CD4-positive, alpha-beta T cell treated with Interleukin-15 for 4 hours (primary cell): ENCODE data around the gene NINJ2.

Experiments
- DNase-seq: peaks from one replicate; pipeline ENCODE4 v3.0.0-alpha.2; 2020; ENCODE audit warnings: low spot score

The NINJ2 gene

DNA sequence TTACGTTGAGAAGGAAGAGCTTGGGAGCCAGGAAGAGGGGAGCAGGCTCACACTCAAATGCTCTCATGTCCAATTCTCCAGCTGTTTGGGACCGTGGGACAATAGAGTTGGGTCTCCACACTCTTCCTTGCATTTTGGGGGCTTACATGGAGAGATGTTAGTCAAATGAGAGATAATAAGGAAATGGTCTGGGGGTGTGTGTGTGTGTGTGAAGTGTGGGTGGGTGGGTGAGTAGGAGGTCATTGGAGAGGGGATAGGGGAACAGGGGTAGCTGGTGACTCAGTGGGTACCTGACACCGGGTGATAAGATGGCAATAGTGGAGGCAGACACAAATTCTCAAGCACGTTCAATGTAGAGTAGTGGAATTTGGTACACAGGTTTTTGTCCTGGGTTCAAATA lies 135.5 kb downstream of the NINJ2 start:
- no peak for DNase-seq

DNA sequence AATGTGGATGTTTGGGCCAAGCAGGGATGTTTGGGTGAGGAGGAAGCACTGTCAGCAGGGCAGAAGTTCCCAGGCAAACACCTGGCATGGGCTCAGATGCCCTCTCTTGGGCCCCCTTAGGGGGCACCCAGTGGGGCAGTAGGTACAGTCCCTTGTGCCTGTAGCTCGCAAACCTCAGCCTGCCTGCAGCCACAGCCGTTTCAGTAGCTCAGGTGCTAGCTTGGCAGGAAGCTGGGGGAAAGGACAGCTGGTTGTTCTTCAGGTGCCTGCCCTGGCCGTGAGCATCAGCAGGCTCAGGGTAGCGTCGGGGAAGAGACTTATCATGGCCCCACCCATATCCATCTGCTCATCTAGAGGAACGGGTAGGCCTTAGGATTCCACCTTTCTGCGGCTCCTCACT lies 136.0 kb downstream of the NINJ2 start:
- no peak for DNase-seq

DNA sequence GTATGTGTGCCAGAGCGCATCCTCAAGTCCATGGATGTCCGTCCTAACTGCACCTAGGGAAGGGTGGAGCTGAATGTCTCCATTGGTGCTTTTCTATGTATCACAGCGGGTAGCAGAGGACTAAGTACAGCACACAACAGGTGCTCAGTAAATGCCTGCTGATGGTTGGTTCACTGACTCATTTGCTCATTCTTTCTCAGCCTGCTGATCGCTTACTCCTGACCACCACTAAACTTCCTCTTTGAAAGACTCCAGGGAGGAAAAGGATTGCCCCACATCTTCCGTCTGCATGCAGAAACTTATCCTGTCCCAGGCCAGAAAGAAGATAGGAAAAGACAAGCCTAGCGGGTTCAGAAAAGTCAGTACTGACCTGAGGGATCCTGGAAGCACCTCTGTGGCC lies 137.2 kb downstream of the NINJ2 start:
- DNase-seq = no peak

DNA sequence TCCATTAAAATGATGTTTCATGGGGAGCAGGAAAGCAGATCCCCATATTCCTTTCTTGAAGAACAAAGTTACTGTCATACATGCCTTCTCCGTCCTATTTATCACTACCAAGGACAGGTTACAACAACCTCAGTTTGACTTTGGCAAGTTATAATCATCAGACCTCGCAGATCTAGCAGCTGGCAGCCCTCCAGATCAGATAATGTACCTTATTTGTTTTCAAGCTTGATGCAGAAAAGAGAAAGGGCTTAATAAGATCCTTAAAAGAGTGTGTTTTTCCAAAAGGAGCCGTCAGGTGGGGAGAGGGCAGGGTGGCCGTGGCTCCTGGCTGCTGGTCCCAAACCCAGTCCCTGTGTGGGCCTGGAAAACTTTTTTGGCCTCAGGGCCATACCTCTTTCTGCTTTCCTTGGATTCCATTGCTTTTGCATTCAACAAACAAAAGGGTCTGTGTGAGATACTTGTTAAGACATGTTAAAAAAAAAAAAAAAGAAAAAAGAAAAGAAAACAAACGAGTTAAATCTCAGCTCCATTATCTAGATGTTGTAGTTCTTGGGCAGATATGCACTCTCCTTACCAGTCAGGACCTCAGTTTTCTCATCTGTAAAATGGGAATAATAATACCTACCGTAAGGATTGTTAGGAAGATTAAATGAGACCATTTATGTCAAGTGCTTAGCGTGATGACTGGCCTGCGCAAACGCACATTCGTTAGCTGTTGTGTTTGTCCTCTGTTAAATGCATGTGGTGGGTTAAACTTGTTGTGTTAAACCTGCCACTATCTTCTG lies 138.9 kb downstream of the NINJ2 start:
- DNase-seq = no peak

DNA sequence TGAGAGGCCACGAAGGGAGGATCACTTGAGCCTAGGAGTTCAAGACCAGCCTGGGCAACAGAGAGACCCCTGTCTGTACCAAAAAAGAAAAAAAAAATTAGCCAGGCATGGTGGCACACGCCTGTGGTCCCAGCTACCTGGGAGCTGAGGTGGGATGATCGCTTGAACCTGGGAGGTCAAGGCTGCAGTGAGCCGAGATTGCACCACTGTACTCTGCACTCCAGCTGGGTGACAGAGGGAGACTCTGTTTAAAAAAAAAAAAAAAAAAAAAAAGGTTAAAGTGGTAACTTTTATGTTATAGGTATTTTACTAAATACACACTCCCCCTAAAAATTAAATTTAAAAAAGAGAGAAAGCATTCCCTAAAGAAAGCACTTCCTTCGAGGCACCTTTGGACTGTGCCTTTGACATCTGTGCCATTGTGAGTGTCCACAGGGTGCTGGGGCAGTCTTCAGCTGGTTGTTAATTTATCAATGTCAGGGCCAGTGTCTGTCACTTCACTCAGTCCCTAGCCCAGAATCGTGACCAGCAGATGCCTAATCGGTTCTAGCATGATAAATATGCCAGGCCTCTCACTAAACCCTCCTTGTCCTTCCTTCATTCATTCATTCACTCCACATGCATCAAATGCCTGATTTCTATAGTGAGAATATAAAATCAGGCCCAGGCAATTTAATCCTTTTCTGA lies 140.4 kb downstream of the NINJ2 start:
- DNase-seq = no peak

DNA sequence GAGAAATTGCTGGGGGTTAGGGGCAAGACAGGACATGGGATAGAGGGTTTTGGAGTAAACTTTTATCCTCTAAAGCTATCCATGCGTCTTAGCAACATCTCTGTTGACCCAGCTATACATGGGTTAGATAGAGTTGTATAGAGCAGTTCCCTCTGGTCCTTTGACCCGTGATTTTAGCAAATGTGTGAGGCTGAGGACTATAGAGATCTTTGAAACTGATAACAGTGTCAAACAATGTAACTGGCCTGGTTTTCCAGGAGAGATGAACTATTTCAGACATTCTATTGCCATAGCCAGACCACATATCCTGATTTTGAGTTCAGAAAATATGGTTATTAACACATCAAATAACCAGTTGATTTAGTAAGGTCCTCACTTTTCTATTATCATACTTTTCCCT lies 143.1 kb downstream of the NINJ2 start:
- no peak for DNase-seq

DNA sequence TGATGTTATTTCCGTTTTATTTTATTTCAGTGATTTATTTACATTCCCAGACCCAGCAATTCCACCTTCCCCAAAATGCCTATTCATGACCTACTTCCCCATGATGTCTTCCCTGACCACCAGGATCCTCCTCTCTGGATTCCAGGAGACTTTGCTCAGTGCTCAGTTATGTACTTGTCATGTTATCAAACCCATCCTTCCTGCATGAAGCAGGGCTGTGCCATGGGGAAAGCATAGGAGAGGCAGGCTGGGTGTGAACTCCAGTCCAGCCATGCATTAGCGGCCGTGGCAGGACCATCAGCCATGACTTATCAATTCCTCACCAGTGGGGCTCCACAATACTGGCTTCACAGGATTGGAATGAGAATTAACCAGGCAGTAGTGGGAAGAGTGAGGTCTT lies 145.7 kb downstream of the NINJ2 start:
- no peak for DNase-seq
